ENCODE data around the gene SCD5. TPM values are rescaled to one million over a fixed set of nuclear protein-coding genes. Genes with fewer than 3 reads are reported as not detected.

SCD5 gene
- total RNA-seq, 2 donors from 2014 or later, result 0.98 to 3.2 TPM

DNA sequence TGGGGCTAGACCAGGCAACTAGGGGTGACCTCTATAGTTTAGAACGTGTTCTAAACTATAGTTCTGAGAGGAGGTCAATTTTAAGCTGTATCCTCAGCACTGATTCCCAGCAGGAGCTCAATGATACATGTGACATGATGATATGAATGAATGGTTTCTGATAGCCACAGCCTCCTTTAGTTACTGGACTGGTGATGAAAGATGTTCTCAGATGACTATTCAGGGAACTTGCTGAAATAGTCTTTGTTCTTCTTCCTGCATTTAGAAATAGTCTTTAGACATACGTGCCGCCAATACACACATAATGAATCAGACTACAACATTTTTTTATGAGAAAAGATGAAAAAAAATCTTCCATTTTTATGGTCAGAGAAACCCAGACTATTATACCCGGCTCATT lies 120.5 kb downstream of the SCD5 start:
- intact Hi-C loops (cut with DNase I, micrococcal nuclease), result no loop called here
- DNase-seq, result no peak
- ATAC-seq, result no peak

- ATAC-seq (no peak), DNase-seq (no peak)
- intact Hi-C loops (cut with DNase I, micrococcal nuclease), result no loop called here
These were observed 121.3 kb downstream of the SCD5 start for GRCh38 chr4:82677327-82677726.

GRCh38 chr4:82667761-82668480 lies 130.7 kb downstream of the SCD5 start:
- no peak for DNase-seq

GRCh38 chr4:82666970-82667665 lies 131.5 kb downstream of the SCD5 start:
- DNase-seq (no peak), ATAC-seq (no peak)
- intact Hi-C loops (cut with DNase I, micrococcal nuclease), result no loop called here

More at GRCh38 chr4:82667761-82668480, 130.7 kb downstream of the SCD5 start:
- intact Hi-C loops (cut with DNase I, micrococcal nuclease), result no loop called here
- no peak for ATAC-seq

DNA sequence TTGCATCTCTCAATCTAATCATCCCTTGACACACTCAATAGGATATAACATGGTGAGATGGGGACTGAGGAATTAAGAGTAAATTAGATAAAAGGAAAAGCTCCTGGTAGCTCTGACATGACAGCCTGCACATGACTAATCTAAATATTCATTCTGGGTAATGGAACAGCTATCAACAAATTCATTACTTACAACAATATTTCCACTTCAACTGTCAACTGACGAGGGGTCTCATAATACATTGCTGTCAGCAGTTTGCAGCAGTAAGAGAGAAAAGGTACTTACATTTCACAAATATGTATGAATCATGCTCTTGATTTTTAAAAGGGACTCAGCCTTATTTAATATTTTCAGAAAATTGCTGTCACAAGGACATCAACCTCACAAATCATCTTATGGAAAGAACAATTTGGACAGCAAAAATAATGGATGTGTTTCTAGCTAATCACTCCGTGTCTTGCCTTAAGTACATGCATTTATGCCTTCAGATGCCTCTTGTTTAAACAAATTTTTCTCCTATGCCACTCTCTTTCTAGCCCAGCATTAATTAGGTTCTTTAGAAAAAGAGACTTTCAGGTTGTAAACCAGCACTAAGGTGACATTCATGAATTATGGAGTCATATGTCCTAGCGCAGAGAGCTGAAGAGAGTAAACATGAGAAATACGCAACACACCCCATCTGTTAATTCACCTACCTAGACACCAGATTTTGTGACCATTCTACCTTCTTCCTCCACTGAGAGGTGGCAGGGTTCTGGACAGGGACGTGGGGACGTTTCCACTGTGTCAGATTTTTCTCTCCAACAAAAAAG lies 137.2 kb downstream of the SCD5 start:
- no peak for ATAC-seq
- intact Hi-C loops (cut with DNase I, micrococcal nuclease), result no loop called here
- DNase-seq, result no peak

DNA sequence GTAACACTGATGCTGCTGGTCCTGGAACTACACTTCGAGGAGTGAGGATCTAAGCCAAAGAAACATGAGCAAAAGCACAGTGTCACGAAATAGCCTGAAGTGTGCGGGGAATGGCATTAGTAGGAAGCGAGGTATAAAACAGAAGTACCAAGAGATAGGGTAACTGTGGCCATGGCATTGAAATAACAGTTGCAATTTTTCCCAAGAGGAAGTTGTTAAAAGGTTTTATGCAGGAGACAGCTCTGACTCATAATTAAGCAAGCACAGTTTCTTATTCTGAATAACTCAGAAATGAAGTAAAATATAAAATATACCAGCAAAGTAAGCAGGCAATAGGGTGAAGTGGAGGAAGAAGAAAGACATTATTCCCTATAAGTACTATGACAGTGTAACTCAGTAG lies 146.5 kb downstream of the SCD5 start:
- no peak for DNase-seq
- intact Hi-C loops (cut with DNase I, micrococcal nuclease), result no loop called here
- ATAC-seq, result peak; percentile 23

DNA sequence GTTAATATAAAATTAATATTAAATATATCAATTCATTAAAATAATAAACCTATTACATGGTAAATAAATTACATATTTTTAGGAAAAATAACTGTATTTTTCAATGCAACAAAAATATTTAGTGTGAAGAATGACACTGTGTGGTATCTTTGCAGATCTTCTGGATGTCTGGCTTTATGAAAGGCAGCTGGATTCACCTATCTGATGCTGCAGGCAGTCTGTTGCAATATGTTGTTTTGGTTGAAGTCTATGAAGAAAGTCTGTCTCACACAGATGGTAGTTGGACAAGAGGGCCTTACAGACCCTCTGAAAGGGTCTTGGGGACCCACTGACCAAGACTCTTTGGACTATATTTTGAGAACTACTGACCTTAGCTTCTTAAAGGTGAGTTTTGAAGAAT lies 147.7 kb downstream of the SCD5 start:
- ATAC-seq, result no peak
- no peak for DNase-seq
- intact Hi-C loops (cut with DNase I, micrococcal nuclease), result no loop called here

DNA sequence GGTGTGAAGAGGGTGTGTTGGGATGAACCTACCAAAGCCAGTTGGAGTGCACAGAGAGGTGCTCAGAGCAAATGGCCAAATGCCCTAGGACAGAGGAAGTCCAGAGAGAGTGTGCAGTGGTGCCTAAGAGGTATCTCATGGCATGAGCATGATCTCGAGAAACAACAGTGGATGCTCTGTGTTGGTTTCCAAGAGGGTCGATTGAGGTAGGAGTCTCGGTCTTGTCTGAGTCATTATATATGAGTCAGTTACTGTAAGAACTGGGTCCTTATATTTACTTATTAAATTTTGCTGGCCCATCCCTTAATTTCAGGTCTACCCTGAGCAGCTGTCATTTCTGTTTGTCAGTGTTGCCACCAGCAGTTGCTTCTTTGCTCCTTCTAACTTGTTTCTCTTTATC lies 150.2 kb downstream of the SCD5 start:
- ATAC-seq (no peak), DNase-seq (no peak)
- intact Hi-C loops (cut with DNase I, micrococcal nuclease), result no loop called here

DNA sequence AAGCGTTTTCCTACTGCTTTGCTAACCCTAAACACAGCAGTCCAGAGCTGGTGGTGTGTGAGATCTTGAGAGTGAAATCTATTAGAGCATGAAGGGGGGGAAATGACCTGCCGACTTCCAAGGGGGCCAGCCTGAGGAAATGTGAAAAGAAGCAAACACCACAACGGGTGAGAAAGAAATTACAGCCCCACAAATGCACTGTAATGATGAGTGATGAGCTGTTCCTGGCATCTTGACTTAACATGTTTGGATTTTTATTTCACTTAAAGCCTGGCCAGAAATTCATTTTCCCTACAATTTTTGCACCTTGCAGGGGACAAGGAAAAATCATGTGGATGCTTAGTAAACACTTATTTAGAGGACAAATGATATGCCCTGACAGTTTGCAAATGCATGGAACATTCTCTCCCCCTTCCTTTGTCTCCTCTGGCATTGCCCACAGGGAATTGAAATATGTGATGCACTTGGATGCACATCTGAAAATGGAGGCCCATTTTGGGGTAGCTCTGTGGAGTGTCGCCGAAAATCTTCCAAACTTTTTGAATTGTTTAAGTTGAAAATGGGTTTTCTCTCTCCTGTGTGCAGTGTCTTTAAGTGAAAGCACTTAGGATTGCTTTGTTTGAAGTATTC lies 152.5 kb downstream of the SCD5 start:
- intact Hi-C loops (cut with DNase I, micrococcal nuclease), result no loop called here
- no peak for ATAC-seq
- no peak for DNase-seq

GRCh38 chr4:82644734-82645126 lies 153.9 kb downstream of the SCD5 start:
- DNase-seq (no peak), ATAC-seq (no peak)
- intact Hi-C loops (cut with DNase I, micrococcal nuclease), result no loop called here

- intact Hi-C loops (cut with DNase I, micrococcal nuclease), result no loop called here
- ATAC-seq (no peak), DNase-seq (no peak)
These were observed 154.4 kb downstream of the SCD5 start for GRCh38 chr4:82643994-82644733.

DNA sequence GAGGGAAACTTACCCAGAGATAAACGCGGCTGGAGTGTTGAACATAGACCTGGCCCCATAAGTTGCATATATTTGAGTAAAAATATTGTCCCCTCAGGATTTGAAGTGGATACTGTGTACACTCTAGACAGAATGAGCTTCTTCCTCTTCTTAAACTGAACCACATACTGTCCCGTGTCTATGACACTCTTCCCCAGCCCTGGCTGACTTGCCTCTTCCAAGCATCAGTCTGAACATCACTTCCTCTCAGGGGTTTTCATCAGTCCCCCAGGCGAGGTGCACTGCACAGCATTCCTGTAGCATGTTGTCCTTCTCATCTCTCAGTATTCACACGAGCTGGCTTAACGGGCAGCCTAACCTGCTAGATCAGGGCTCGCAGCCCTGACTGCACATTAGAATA lies 156.3 kb downstream of the SCD5 start:
- intact Hi-C loops (cut with DNase I, micrococcal nuclease), result no loop called here
- ATAC-seq (no peak), DNase-seq (no peak)

- intact Hi-C loops (cut with DNase I, micrococcal nuclease), result no loop called here
- no peak for ATAC-seq
These were observed 158.1 kb downstream of the SCD5 start for GRCh38 chr4:82640540-82640939.

DNA sequence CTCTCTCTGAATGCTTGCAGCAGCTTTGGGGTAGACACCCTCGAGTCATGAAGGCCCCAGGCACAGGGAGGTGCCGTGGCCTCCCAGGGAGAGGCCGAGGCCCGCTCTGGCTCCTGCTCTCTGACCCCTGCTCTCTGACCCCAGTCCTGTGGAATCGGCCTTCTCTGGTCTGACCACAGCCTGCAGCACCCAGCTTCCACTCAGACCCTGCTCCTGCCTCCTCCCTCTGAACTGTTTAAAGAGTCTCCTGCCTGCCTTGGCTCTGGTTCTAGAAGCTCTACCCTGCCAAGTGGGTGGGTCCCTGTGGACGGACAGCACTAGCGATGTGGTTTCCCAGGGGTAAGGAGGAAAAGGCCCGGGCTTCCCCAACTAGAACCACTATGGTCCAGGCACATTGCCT lies 158.6 kb downstream of the SCD5 start:
- DNase-seq (no peak), ATAC-seq (no peak)
- intact Hi-C loops (cut with DNase I, micrococcal nuclease), result no loop called here

More at GRCh38 chr4:82640540-82640939, 158.1 kb downstream of the SCD5 start:
- DNase-seq, result no peak

- no peak for DNase-seq
- intact Hi-C loops (cut with DNase I, micrococcal nuclease), result no loop called here
- no peak for ATAC-seq
These were observed 160.1 kb downstream of the SCD5 start for GRCh38 chr4:82638479-82638878.

DNA sequence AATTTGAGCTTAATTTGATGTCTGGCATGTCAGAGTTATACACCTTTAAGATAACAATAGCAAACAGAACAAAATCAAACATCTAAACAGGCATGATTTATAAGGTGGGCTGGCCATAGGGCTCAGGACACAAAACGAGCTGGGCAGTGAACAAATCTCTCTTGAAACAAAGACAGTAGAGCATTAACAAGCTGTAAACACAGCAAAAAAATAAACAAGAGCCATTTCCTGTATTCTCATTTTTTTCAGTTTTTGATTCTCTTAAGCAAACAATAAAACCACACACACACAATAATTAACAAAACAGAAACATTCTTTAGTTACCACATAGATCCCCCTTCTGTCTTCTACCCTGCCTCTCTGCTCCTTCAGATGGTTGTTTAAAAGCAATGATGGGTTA lies 168.5 kb downstream of the SCD5 start:
- ATAC-seq (no peak), DNase-seq (no peak)
- intact Hi-C loops (cut with DNase I, micrococcal nuclease), result no loop called here

GRCh38 chr4:82629238-82630000 lies 169.2 kb downstream of the SCD5 start:
- ATAC-seq (no peak), DNase-seq (no peak)
- intact Hi-C loops (cut with DNase I, micrococcal nuclease), result no loop called here

DNA sequence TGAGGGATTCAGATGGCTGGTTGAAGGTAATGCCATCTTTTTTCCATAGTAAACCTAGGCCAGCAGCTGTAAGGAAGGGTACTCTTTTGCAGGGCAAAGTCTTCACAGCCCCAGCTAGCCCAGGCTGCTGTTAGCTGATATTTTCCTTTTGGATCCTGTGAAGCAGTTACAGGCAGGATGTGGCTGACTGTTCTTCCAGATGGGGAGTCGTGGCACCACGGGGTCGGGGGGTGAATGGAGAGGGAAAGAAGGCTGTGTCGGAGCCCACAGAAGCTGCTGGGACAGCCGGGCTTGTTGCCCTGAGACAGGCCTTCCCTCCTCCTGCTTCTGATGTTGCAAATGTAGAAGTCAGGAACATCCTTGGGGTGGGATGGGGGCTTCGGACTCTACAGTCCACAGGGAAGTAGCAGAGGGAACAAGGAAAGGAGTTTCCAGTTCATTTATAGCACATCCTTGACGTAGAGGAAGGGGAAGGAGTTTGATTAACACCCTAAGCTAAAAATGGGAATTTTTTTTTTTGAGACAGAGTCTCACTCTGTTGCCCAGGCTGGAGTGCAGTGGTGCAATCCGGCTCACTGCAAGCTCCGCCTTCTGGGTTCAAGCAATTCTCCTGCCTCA lies 172.2 kb downstream of the SCD5 start:
- DNase-seq (no peak), ATAC-seq (no peak)
- intact Hi-C loops (cut with DNase I, micrococcal nuclease), result no loop called here
